Osteoblast (primary cell): ENCODE results near the gene GDI2. TPM values are rescaled to one million over a fixed set of nuclear protein-coding genes. Genes with fewer than 3 reads are reported as not detected.
A peak's percentile ranks its signal among the peaks of the same experiment; 100 is the strongest.

Experiments
- DNase-seq: peaks from one replicate; pipeline ENCODE4 v3.0.0; 2011; ENCODE audit warnings: low spot score, mixed read lengths; ENCODE audit not compliant: insufficient read length; ENCODE audit errors: missing footprints
- H2AFZ ChIP-seq: 2 replicates; pipeline ENCODE4 v1.6.0; 2011; ENCODE audit warnings: mild to moderate bottlenecking, low read length
- H3K27ac ChIP-seq: 2 replicates; pipeline ENCODE4 v1.5.1; 2011; ENCODE audit warnings: mild to moderate bottlenecking, low read depth, low read length, moderate library complexity
- H3K27me3 ChIP-seq: 2 replicates; pipeline ENCODE4 v1.6.0; 2012; ENCODE audit warnings: mild to moderate bottlenecking, control low read depth, inconsistent platforms, low read length, moderate library complexity; ENCODE audit not compliant: insufficient read depth
- H3K36me3 ChIP-seq: 2 replicates; pipeline ENCODE4 v1.5.1; 2011; ENCODE audit warnings: mild to moderate bottlenecking, low read length, control low read depth, moderate library complexity; ENCODE audit not compliant: insufficient read depth
- H3K4me1 ChIP-seq: 2 replicates; pipeline ENCODE4 v1.5.1; 2011; ENCODE audit warnings: mild to moderate bottlenecking, low read length, control low read depth, moderate library complexity; ENCODE audit not compliant: insufficient read depth
- H3K4me2 ChIP-seq: 2 replicates; pipeline ENCODE4 v1.6.0; 2011; ENCODE audit warnings: mild to moderate bottlenecking, low read length; ENCODE audit not compliant: insufficient read depth
- H3K4me3 ChIP-seq: fragments of 200-600 bp; sonication (generic); 3 replicates; pipeline ENCODE4 v1.5.1; 2012; ENCODE audit warnings: mild to moderate bottlenecking, low read length, inconsistent platforms; ENCODE audit not compliant: insufficient read depth
- H3K79me2 ChIP-seq: 2 replicates; pipeline ENCODE4 v1.6.0; 2012; ENCODE audit warnings: mild to moderate bottlenecking, low read length, control low read depth, inconsistent platforms; ENCODE audit not compliant: insufficient read depth
- H3K9me3 ChIP-seq: 2 replicates; pipeline ENCODE4 v1.5.1; 2011; ENCODE audit warnings: low read depth, low read length, control low read depth
- H4K20me1 ChIP-seq: 2 replicates; pipeline ENCODE4 v1.6.0; 2012; ENCODE audit warnings: mild to moderate bottlenecking, low read length, control low read depth; ENCODE audit not compliant: insufficient read depth
- total RNA-seq: library from RNA; depleted of rRNA; stranded (reverse); fragments of >200 nt; gene quantifications from 2 replicates; pipeline ENCODE4 v1.2.3, GENCODE V29; 2012
- TF ChIP-seq, protein P1 (sequence below): IDR thresholded peaks from 2 replicates; pipeline ENCODE4 v1.5.1; 2011; ENCODE audit warnings: mild to moderate bottlenecking, low read depth, low read length, moderate library complexity; ENCODE audit errors: extremely low read depth

Gene GDI2
- total RNA-seq, 1 donor = 684 TPM

DNA sequence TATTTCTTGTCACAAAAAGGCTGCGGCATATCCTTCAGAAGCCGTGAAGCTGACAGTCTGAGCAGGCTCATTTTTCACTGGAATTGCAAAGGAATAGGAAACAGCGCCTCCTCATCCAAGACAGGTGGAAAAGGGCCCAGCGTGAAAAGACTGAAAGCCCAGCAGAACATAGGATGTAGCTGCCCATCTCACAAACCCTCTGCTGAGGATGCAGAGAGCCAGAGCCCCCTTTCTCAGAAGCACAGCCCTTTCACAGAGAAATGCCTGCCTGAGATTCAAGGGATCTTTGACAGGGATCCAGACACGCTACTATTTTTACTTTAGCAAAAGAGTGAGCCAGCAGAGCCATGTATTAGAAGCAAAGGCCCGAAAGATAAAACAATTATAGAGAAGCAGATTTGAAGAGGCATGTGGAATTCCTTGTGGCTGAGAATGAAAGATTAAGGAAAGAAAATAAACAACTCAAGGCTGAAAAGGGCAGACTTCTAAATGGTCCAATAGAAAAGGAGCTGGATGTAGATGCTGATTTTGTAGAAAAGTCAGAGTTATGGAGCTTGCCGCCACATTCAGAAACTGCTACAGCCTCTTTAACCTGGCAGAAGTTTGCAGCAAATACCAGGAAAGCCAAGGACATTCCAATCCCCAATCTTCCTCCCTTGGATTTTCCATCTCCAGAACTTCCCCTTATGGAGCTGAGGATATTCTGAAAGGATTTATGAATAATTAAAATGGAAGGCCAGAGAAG lies 36.9 kb downstream of the GDI2 start:
- Histone ChIP-seq H3K4me1 (peaks cover 28% of the 10 kb centered on the region), H2AFZ (no peak overlapping the region), H3K27me3 (no peaks in the 10 kb centered on the region), H3K79me2 (peaks cover 84% of the 10 kb centered on the region), H3K4me2 (peak overlapping the region; percentile 52), H4K20me1 (peaks cover 66% of the 10 kb centered on the region), H3K9me3 (no peaks in the 10 kb centered on the region), H3K36me3 (peaks cover 44% of the 10 kb centered on the region), H3K27ac (peak overlapping the region; percentile 75), H3K4me3 (no peak overlapping the region)
- DNase-seq = no peak
- TF ChIP-seq, protein P1, sequence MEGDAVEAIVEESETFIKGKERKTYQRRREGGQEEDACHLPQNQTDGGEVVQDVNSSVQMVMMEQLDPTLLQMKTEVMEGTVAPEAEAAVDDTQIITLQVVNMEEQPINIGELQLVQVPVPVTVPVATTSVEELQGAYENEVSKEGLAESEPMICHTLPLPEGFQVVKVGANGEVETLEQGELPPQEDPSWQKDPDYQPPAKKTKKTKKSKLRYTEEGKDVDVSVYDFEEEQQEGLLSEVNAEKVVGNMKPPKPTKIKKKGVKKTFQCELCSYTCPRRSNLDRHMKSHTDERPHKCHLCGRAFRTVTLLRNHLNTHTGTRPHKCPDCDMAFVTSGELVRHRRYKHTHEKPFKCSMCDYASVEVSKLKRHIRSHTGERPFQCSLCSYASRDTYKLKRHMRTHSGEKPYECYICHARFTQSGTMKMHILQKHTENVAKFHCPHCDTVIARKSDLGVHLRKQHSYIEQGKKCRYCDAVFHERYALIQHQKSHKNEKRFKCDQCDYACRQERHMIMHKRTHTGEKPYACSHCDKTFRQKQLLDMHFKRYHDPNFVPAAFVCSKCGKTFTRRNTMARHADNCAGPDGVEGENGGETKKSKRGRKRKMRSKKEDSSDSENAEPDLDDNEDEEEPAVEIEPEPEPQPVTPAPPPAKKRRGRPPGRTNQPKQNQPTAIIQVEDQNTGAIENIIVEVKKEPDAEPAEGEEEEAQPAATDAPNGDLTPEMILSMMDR = no peak

DNA sequence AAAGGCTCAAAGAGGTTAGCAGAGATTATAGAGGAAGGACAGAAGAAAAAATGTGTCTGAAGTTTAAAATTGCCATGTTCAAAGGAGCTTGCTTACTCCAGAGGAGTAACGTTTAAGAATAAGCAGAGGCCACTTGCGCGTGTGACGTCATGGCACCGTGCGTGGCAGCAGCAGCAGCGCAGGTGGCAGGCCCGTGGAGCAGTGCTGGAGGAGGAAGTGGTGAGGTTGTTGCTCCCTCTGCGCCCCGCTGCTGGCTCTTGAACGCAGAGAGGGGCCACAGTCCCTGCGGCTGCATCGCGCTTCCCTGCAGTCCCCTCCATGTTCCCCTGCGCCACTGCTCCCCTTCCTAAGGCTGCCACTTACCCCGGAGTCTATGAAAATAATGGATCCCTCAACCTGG lies 37.5 kb downstream of the GDI2 start:
- peak overlapping the region; percentile 75 for H3K27ac ChIP-seq
- DNase-seq = no peak

GRCh38 chr10:5774987-5775620 lies 38.1 kb downstream of the GDI2 start:
- peak overlapping the region; percentile 75 for H3K27ac ChIP-seq
- peaks cover 28% of the 10 kb centered on the region for H3K4me1 ChIP-seq
- peaks cover 83% of the 10 kb centered on the region for H3K79me2 ChIP-seq
- H4K20me1 ChIP-seq = peaks cover 58% of the 10 kb centered on the region
- H3K36me3 ChIP-seq = peaks cover 42% of the 10 kb centered on the region
- no peak overlapping the region for H2AFZ ChIP-seq
- H3K4me3 ChIP-seq = no peak overlapping the region
- no peaks in the 10 kb centered on the region for H3K27me3 ChIP-seq
- DNase-seq = no peak
- H3K4me2 ChIP-seq = no peak overlapping the region
- no peaks in the 10 kb centered on the region for H3K9me3 ChIP-seq
- TF ChIP-seq, protein P1 = no peak

More for the DNA sequence above, 37.5 kb downstream of the GDI2 start:
- H3K9me3 ChIP-seq = no peaks in the 10 kb centered on the region
- H2AFZ ChIP-seq = no peak overlapping the region
- H4K20me1 ChIP-seq = peaks cover 63% of the 10 kb centered on the region
- TF ChIP-seq, protein P1 = no peak
- peaks cover 85% of the 10 kb centered on the region for H3K79me2 ChIP-seq
- peaks cover 47% of the 10 kb centered on the region for H3K36me3 ChIP-seq
- H3K4me2 ChIP-seq = no peak overlapping the region
- no peak overlapping the region for H3K4me3 ChIP-seq
- peaks cover 28% of the 10 kb centered on the region for H3K4me1 ChIP-seq
- no peaks in the 10 kb centered on the region for H3K27me3 ChIP-seq

DNA sequence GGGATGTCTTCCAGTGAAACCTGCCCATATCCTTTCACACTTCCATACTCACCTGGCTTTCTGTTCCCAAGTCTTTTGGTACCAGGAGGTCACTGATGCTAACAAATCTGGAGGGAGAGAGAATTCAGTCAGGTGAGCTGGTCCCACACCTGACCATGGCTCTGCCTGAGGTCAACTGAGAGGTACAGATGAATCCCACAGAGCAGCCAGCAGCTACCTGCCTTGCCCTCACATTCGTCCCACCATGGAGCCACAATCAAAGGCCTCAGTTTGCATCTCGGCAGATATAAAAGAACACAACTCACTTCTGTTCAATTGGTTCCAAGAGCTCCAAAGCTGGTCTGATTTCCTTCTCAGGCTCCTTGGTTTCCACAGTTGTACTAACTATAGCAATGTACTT lies 47.0 kb downstream of the GDI2 start:
- Histone ChIP-seq H3K79me2 (peaks cover 57% of the 10 kb centered on the region), H2AFZ (no peak overlapping the region), H3K27me3 (no peaks in the 10 kb centered on the region), H4K20me1 (peaks cover 8% of the 10 kb centered on the region), H3K4me3 (no peak overlapping the region), H3K36me3 (peaks cover 79% of the 10 kb centered on the region), H3K9me3 (no peaks in the 10 kb centered on the region), H3K4me1 (no peaks in the 10 kb centered on the region), H3K27ac (no peak overlapping the region), H3K4me2 (no peak overlapping the region)
- TF ChIP-seq, protein P1 = no peak
- DNase-seq = no peak
